ENCODE results near the gene PLAAT1. TPM values are rescaled to one million over a fixed set of nuclear protein-coding genes. Genes with fewer than 3 reads are reported as not detected.

The PLAAT1 gene
- total RNA-seq, 2 experiments from 2014 or later, result not detected

DNA sequence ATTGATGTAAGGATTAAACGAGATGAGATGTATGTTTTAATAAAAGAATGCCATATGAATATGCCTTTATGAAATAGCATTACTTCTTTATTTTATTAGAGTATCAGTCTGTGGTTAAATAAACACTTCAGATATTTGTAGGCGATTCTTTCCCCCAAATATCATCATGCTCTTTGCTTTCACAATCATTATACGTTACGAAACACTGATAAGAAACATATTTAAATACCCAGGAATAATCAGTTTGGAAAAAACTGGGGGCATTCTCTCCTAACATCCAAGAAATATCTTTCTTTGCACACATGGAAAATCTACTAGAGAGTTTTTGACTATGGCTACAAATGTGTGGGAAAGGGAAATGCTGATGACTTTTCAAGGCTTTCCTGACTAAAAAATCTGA lies 4.4 kb upstream of the PLAAT1 start:
- CTCF ChIA-PET, result no interaction called here
- intact Hi-C loops (cut with micrococcal nuclease), result no loop called here
- peaks cover 15% of the 10 kb centered on the region for H3K27me3 Mint-ChIP-seq

DNA sequence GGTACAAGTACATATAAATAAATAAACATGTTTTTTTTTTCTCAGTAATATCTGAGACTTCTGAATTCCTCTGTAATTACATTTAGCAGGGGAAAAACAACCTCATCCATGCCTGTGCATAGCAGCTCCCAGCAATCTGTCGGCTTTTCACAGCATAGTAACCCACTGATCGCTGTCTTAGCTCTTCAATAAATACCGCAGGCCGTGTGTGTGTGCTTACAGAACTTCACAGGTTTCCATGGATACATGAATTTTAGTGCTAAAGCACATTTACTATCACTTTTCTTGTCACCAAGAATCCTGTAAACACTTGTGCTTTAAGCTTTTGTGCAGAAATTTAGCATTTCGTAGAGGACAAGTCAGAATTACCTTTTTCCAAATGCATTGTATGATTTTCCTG lies 4.0 kb upstream of the PLAAT1 start:
- Mint-ChIP-seq H3K27ac (no peak overlapping the region), H3K4me1 (ENCODE audit: low read depth) (peaks cover 3% of the 10 kb centered on the region), H3K36me3 (ENCODE audit: low read depth) (no peaks in the 10 kb centered on the region), H3K27me3 (peaks cover 18% of the 10 kb centered on the region), H3K4me3 (no peak overlapping the region), H3K9me3 (no peaks in the 10 kb centered on the region)
- CTCF ChIA-PET, result no interaction called here
- intact Hi-C loops (cut with micrococcal nuclease), result no loop called here
- no peak for ATAC-seq
- POLR2A ChIA-PET, result no interaction called here
- TF ChIP-seq, protein P1, sequence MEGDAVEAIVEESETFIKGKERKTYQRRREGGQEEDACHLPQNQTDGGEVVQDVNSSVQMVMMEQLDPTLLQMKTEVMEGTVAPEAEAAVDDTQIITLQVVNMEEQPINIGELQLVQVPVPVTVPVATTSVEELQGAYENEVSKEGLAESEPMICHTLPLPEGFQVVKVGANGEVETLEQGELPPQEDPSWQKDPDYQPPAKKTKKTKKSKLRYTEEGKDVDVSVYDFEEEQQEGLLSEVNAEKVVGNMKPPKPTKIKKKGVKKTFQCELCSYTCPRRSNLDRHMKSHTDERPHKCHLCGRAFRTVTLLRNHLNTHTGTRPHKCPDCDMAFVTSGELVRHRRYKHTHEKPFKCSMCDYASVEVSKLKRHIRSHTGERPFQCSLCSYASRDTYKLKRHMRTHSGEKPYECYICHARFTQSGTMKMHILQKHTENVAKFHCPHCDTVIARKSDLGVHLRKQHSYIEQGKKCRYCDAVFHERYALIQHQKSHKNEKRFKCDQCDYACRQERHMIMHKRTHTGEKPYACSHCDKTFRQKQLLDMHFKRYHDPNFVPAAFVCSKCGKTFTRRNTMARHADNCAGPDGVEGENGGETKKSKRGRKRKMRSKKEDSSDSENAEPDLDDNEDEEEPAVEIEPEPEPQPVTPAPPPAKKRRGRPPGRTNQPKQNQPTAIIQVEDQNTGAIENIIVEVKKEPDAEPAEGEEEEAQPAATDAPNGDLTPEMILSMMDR (IDR thresholded peaks at IDR 0.05), result no peak
- no peak for DNase-seq

More for the DNA sequence above, 4.4 kb upstream of the PLAAT1 start:
- Mint-ChIP-seq H3K9me3 (no peaks in the 10 kb centered on the region), H3K36me3 (ENCODE audit: low read depth) (no peaks in the 10 kb centered on the region), H3K4me3 (no peak overlapping the region), H3K4me1 (ENCODE audit: low read depth) (peaks cover 3% of the 10 kb centered on the region), H3K27ac (no peak overlapping the region)
- TF ChIP-seq, protein P1 (IDR thresholded peaks at IDR 0.05), result no peak
- ATAC-seq, result no peak
- no peak for DNase-seq
- POLR2A ChIA-PET, result no interaction called here

DNA sequence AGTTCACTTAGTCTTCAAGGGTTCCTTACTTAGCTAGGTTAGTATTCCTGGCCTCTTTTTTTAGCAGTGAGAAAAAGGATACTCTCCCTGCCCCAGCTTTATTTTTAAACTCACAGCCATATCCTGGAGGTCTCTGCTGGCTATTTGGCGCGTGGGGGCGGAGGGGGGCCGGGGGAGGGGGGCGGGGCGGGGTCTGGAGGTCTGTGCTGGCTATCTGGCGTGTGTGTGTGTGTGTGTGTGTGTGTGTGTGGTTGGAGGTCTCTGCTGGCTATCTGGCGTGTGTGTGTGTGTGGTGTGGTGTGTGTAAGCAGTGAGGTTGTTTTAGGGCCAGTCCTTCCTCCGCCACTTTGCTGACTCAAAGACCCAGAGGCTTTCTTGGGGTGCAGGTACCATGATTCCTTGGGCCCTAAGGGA lies 579 bp upstream of the PLAAT1 start:
- peak overlapping the region; percentile 25 for H3K4me3 Mint-ChIP-seq
- ChIA-PET CTCF (no interaction called here), POLR2A (no interaction called here)
- no peak for DNase-seq
- ATAC-seq, result no peak
- H3K36me3 Mint-ChIP-seq (ENCODE audit: low read depth), result no peaks in the 10 kb centered on the region
- peaks cover 3% of the 10 kb centered on the region for H3K4me1 Mint-ChIP-seq (ENCODE audit: low read depth)
- H3K27ac Mint-ChIP-seq, result no peak overlapping the region
- TF ChIP-seq, protein P1 (IDR thresholded peaks at IDR 0.05), result no peak
- intact Hi-C loops (cut with micrococcal nuclease), result no loop called here
- peaks cover 28% of the 10 kb centered on the region for H3K27me3 Mint-ChIP-seq
- H3K9me3 Mint-ChIP-seq, result no peaks in the 10 kb centered on the region

DNA sequence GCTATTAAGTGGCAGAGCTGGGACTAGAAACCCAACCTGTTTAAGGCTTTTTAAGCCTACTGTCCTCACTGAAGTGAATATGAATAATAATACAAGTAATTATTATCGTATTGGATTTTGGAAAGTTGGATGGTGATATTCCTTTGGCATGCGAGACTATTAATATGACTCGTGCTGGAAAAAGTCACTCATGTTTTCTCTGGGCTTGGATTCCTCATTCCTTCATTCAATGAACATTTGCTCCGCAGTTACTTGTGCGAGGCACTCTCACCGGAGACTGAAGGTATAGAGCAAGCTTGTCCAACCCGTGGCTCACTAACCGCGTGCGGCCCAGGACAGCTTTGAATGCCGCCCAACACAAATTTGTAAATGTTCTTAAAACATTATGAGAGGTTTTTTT lies 694 bp downstream of the PLAAT1 start:
- peaks cover 28% of the 10 kb centered on the region for H3K27me3 Mint-ChIP-seq
- TF ChIP-seq, protein P1 (IDR thresholded peaks at IDR 0.05), result no peak
- no peak for ATAC-seq
- POLR2A ChIA-PET, result no interaction called here
- no peaks in the 10 kb centered on the region for H3K36me3 Mint-ChIP-seq (ENCODE audit: low read depth)
- H3K27ac Mint-ChIP-seq, result no peak overlapping the region
- H3K4me3 Mint-ChIP-seq, result no peak overlapping the region
- peaks cover 3% of the 10 kb centered on the region for H3K4me1 Mint-ChIP-seq (ENCODE audit: low read depth)
- intact Hi-C loops (cut with micrococcal nuclease), result no loop called here
- no peaks in the 10 kb centered on the region for H3K9me3 Mint-ChIP-seq
- CTCF ChIA-PET, result no interaction called here
- DNase-seq, result no peak

DNA sequence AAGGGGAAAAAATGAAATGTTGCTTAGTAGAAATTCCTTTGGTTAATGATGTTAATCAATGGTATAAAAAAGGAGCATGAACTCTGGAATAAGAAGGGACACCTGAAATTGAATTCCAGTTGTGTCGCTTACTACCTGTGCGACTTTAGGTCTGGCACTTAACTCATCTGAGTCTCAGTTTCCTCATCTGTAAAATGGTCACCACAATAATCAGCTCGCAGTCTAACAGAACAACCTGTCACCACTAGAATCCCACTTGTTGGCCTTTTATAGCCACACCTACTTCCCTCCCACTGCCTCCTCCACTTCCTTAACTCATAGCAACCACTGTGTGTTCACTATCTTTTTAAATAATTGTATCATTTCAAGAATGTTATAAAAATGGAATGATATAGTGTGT lies 2.5 kb downstream of the PLAAT1 start:
- peaks cover 8% of the 10 kb centered on the region for H3K9me3 Mint-ChIP-seq
- POLR2A ChIA-PET, result no interaction called here
- CTCF ChIA-PET, result no interaction called here
- H3K27me3 Mint-ChIP-seq, result peaks cover 26% of the 10 kb centered on the region
- intact Hi-C loops (cut with micrococcal nuclease), result no loop called here
- no peak overlapping the region for H3K27ac Mint-ChIP-seq
- peaks cover 3% of the 10 kb centered on the region for H3K4me1 Mint-ChIP-seq (ENCODE audit: low read depth)
- TF ChIP-seq, protein P1 (IDR thresholded peaks at IDR 0.05), result no peak
- no peaks in the 10 kb centered on the region for H3K36me3 Mint-ChIP-seq (ENCODE audit: low read depth)
- H3K4me3 Mint-ChIP-seq, result no peak overlapping the region
- ATAC-seq, result no peak
- no peak for DNase-seq
